Tibial nerve (tissue), 4 donors: ENCODE data around the gene RASEF. TPM values are rescaled to one million over a fixed set of nuclear protein-coding genes. Genes with fewer than 3 reads are reported as not detected.

Source experiments
- DNase-seq, 2 donors: peaks; one replicate each; pipeline ENCODE4 v3.0.0-alpha.2; 2019; ENCODE audit warnings: low spot score in 2 of 2
- H3K27ac ChIP-seq, 4 donors: fragments of 200-600 bp; sonication (generic) in 3 of 4; one replicate each; pipeline ENCODE4 v1.5.1; 2017 to 2019; ENCODE audit warnings: mild to moderate bottlenecking in 1 of 4
- H3K27me3 ChIP-seq, 2 donors: fragments of 200-600 bp; sonication (generic) in 1 of 2; one replicate each; pipeline versions ENCODE4 v1.5.1 to v1.6.0; 2017 to 2019
- H3K36me3 ChIP-seq, 3 donors: fragments of 200-600 bp; sonication (generic); one replicate each; pipeline ENCODE4 v1.5.1; 2018 to 2019
- H3K4me1 ChIP-seq, 4 donors: fragments of 200-600 bp; sonication (generic) in 3 of 4; one replicate each; pipeline ENCODE4 v1.5.1; 2017 to 2019
- H3K4me3 ChIP-seq, 4 donors: fragments of 200-600 bp; sonication (generic) in 3 of 4; one replicate each; pipeline ENCODE4 v1.5.1; 2017 to 2019; ENCODE audit warnings: mild to moderate bottlenecking in 1 of 4, moderate library complexity in 1 of 4
- H3K9me3 ChIP-seq, 4 donors: fragments of 200-600 bp; sonication (generic) in 3 of 4; one replicate each; pipeline ENCODE4 v1.5.1; 2017 to 2019
- EP300 ChIP-seq, 2 donors: sonication (generic); formaldehyde crosslinking; IDR thresholded peaks; one replicate each; pipeline ENCODE4 v1.6.1; 2017; ENCODE audit warnings: antibody characterized with exemption in 2 of 2, mild to moderate bottlenecking in 1 of 2
- POLR2A ChIP-seq, 2 donors: fragments of 450-650 bp; IDR thresholded peaks; one replicate each; pipeline ENCODE4 v1.6.1; 2017; ENCODE audit warnings: antibody characterized with exemption in 2 of 2, mild to moderate bottlenecking in 2 of 2, moderate library complexity in 2 of 2
- WGBS, 2 donors: methylation state at CpG; one replicate each; pipeline ENCODE4 v1.1.5; 2018; 5-methylcytosine and 5-hydroxymethylcytosine counted together
- total RNA-seq, 4 donors: library from RNA; depleted of rRNA; stranded (reverse); fragments of >200 nt; gene quantifications; one replicate each; pipeline ENCODE4 v1.1.0, GENCODE V29; 2016
- TF ChIP-seq, protein P1 (sequence below), 5 experiments: fragments of 200-600 bp in 3 of 5; fragments of 450-650 bp in 2 of 5; sonication (generic) in 3 of 5; IDR thresholded peaks; one replicate each; pipeline ENCODE4 v1.5.1; 2016 to 2019; ENCODE audit warnings: antibody characterized with exemption in 5 of 5, mild to moderate bottlenecking in 3 of 5, moderate library complexity in 2 of 5

Gene RASEF
- total RNA-seq, 4 donors from 2014 or later: 0.21 to 3.6 (median 1.4) TPM

DNA sequence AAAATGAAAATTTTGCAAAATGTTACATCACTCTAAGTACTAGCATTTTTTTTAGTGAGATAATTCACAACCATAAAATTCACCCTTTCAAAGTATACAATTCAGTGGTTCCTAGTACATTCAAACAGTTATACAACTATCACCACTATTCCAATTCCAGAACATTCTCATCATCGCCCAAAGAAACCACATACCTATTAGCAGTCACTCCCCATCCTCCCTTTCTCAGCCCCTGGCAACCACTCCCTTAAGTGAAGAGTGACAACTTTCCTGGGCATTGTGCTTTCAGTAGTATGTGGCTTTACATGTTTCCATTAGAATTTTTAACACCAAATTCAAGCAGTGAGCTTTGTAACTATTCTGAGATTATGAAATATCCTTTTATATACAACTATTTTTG, 81.4 kb downstream of the RASEF start:
- 92 to 97% methylated on average over 1 of the region's 1 CpG for WGBS, 2 donors
- no peaks in the 10 kb centered on the region for H3K27me3 ChIP-seq
- no peak overlapping the region for H3K27ac ChIP-seq
- no peaks in the 10 kb centered on the region for H3K9me3 ChIP-seq
- no peaks in the 10 kb centered on the region for H3K36me3 ChIP-seq
- H3K4me1 ChIP-seq: no peaks in the 10 kb centered on the region
- H3K4me3 ChIP-seq: no peak overlapping the region
- DNase-seq: no peak
- TF ChIP-seq POLR2A (IDR thresholded peaks at IDR 0.05) (no peak), EP300 (IDR thresholded peaks at IDR 0.05) (no peak)
- TF ChIP-seq, protein P1, sequence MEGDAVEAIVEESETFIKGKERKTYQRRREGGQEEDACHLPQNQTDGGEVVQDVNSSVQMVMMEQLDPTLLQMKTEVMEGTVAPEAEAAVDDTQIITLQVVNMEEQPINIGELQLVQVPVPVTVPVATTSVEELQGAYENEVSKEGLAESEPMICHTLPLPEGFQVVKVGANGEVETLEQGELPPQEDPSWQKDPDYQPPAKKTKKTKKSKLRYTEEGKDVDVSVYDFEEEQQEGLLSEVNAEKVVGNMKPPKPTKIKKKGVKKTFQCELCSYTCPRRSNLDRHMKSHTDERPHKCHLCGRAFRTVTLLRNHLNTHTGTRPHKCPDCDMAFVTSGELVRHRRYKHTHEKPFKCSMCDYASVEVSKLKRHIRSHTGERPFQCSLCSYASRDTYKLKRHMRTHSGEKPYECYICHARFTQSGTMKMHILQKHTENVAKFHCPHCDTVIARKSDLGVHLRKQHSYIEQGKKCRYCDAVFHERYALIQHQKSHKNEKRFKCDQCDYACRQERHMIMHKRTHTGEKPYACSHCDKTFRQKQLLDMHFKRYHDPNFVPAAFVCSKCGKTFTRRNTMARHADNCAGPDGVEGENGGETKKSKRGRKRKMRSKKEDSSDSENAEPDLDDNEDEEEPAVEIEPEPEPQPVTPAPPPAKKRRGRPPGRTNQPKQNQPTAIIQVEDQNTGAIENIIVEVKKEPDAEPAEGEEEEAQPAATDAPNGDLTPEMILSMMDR (IDR thresholded peaks at IDR 0.05): no peak

DNA sequence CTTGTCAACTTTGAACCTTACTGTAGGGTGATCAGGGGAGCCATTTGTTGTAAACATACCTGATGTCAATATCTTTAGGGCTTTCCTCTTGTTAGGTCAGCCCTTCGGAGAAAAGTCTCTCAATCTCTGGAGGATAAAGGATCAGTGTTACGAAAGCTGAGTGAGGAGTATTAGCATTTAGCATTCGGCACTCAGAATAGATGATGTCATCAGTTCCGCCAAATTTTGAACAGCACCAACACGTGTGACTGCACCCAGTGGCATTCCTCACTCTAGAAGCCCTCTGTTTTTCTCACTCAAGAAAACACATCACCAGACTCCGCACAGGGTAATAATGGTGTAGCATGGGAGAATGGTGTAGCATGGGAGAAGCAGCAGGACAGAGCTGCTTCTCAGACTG, 87.8 kb downstream of the RASEF start:
- no peaks in the 10 kb centered on the region for H3K36me3 ChIP-seq
- no peaks in the 10 kb centered on the region for H3K27me3 ChIP-seq
- no peaks in the 10 kb centered on the region for H3K4me1 ChIP-seq
- 70 to 73% methylated on average over 6 of the region's 6 CpGs for WGBS, 2 donors
- H3K9me3 ChIP-seq: peaks cover 0 to 4% (median 0%) of the 10 kb centered on the region in 4 donors
- TF ChIP-seq EP300 (IDR thresholded peaks at IDR 0.05): no peak
- no peak for TF ChIP-seq POLR2A (IDR thresholded peaks at IDR 0.05)
- TF ChIP-seq, protein P1 (IDR thresholded peaks at IDR 0.05): no peak
- no peak overlapping the region for H3K4me3 ChIP-seq
- no peak overlapping the region for H3K27ac ChIP-seq
- DNase-seq: no peak

DNA sequence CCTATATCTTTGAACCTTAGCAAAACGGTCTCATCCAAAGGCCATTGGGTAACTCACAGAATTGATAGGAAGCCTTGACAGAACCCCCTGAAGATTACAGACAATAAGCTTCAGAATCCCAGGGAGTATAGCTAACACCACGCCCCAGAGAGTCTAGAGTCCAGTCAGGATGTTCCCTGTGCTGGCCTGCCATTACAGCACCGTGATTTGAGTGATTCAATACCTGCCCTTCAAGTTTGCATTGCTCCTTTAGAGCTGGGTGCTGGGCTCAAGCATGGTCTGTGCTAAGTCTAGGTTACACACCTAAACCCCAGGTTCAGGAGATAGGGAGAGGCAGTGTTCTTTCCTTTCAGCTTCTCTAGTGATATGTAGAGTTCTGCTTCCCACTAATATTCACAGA, 90.5 kb downstream of the RASEF start:
- WGBS, 2 donors: 86 to 97% methylated on average over 3 of the region's 3 CpGs
- no peak overlapping the region for H3K4me3 ChIP-seq

DNA sequence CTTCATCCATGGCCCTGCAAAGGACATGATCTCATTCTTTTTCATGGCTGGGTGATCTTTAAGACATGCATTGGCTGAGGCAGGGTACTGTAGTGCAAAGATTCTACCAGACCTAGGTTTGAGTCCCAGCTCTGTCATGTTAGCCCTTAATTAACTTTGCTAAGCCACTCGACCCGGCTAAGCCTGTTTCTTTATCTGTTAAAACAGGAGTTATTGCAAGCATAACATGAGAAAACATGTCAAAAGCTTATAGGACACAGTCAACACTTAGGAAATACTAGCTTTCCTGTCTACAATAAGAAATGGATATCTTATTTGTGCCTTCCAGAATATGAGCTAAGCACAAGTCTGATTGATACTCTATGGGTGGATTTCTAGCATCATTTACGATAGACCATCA, 92.6 kb downstream of the RASEF start:
- TF ChIP-seq EP300 (IDR thresholded peaks at IDR 0.05): no peak
- TF ChIP-seq POLR2A (IDR thresholded peaks at IDR 0.05): no peak
- TF ChIP-seq, protein P1 (IDR thresholded peaks at IDR 0.05): no peak
- Histone ChIP-seq H3K4me3 (no peak overlapping the region), H3K36me3 (no peaks in the 10 kb centered on the region), H3K4me1 (no peaks in the 10 kb centered on the region), H3K9me3 (peaks cover 0 to 4% (median 0%) of the 10 kb centered on the region in 4 donors), H3K27ac (no peak overlapping the region), H3K27me3 (no peaks in the 10 kb centered on the region)
- DNase-seq: no peak
- WGBS, 2 donors: 88 to 89% methylated on average over 3 of the region's 3 CpGs

More for the DNA sequence above, 90.5 kb downstream of the RASEF start:
- Histone ChIP-seq H3K9me3 (peaks cover 0 to 4% (median 0%) of the 10 kb centered on the region in 4 donors), H3K27me3 (no peaks in the 10 kb centered on the region), H3K27ac (no peak overlapping the region), H3K36me3 (no peaks in the 10 kb centered on the region), H3K4me1 (no peaks in the 10 kb centered on the region)
- no peak for TF ChIP-seq POLR2A (IDR thresholded peaks at IDR 0.05)
- TF ChIP-seq, protein P1 (IDR thresholded peaks at IDR 0.05): no peak
- TF ChIP-seq EP300 (IDR thresholded peaks at IDR 0.05): no peak
- DNase-seq: no peak

DNA sequence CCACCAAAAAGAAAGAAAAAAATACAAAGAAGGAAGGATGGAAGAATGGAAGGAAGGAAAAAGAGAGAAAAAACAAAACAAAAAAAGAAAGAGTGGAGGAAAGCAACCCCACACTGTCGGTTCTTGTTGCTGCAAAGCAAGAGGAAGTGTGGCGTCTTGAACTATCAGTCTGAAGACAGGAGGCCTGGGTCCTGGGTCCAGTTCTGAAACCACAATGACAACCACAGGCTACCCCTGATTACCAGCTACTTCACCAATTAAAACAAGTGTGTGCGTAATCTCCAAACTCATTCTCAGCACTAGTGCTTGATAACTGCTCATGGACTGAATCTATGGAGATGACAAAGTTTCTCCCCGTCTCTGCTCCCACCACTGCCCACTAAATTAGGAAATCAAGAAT, 93.7 kb downstream of the RASEF start:
- Histone ChIP-seq H3K27ac (no peak overlapping the region), H3K4me1 (no peaks in the 10 kb centered on the region), H3K27me3 (no peaks in the 10 kb centered on the region), H3K36me3 (no peaks in the 10 kb centered on the region), H3K4me3 (no peak overlapping the region), H3K9me3 (peaks cover 0 to 4% (median 0%) of the 10 kb centered on the region in 4 donors)
- TF ChIP-seq, protein P1 (IDR thresholded peaks at IDR 0.05): no peak
- no peak for TF ChIP-seq EP300 (IDR thresholded peaks at IDR 0.05)
- no peak for TF ChIP-seq POLR2A (IDR thresholded peaks at IDR 0.05)
- DNase-seq: no peak
- 84 to 93% methylated on average over 4 of the region's 4 CpGs for WGBS, 2 donors
